NCI-H128 (cell line): Measurements from ENCODE around the gene NXPH3.
"Not testable (repeated sequence)": the region's sequence is repeated elsewhere in the genome, so short reads cannot be mapped to it uniquely, and the experiment has no call there.

ENCODE experiments used
- DNase-seq: peaks from one replicate; lab custom pipeline; 2025; ENCODE audit not compliant: unreplicated experiment; lab: John Stamatoyannopoulos, UW

Gene NXPH3

GRCh38 chr17:49575679-49576087 lies at the start of gene NXPH3:
Gene NXPH3 (plus strand): TSS chr17:49575871. CDS start chr17:49576220, 349 bp downstream.
- no peak for DNase-seq

DNA sequence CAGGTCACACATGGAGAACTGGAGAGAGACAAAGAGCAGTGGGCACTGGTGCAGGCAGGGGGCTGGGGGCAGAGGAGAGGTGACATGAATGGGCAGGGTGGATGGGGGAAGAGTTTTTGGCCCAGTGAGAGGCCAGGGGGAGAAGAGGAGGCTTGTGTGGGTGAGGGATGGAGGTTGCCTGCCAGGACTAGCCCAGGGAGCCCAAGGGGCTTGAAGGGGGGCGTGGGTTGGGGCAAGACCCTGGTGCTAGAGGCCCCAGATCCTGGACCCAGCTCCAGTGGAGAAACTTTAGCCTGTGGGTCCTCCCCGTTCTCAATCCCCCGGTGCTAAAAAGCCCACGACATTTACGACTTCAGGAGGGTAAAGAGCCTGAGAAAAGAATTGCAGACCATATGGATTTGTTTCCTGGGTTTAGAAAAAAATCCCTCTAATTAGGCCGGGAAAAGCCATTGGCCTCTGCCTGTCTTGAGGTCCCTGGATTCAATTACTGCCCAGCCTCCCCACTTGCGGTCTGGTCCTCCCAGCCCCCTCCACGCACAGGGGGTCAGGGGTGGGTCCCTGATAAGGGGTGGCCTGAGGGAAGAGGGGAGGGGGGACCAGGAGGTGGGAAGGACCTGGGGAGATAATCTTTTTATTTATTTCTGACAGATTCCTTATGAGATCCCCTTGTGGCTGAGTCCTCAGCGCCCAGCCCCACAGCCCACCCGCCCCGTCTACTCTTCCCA lies 47.6 kb upstream of the NXPH3 start:
- DNase-seq, result no peak

- DNase-seq, result no peak
These were observed 46.7 kb upstream of the NXPH3 start for GRCh38 chr17:49528966-49529365.

GRCh38 chr17:49530118-49530517 lies 45.6 kb upstream of the NXPH3 start:
- DNase-seq, result no peak

GRCh38 chr17:49543860-49544259 lies 31.8 kb upstream of the NXPH3 start:
- no peak for DNase-seq

DNA sequence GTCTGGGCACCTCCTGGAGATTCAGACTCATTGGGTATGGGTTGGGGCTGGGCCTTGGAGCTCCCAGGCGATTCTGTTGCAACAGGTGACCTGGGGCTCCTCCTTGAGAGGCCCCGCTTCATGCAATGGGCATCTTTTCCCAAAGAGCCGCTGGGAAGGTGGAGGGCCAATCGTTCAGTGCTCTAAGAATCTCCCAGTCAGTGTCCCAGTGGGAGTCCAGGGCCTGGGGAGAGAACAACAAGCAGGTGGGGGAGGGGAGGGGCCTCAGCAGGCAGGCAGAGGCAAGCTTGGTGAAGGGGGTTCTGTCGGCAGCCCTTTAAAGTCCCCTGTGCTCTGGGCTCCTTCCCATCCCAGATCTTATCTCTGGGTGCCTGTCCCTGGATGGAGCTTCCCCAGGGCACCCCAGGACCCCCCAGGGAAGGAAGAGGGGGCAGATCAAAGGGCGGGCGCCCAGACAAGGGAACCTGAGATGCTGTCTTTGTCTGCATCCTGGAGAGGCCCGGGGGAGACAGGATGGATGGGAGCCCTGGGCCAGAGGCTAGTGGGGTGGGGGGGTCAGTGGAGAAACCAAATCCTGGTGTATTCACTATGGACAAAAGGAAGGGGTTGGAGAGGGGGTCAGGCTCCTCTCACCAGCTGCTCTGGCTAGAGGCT lies 30.5 kb upstream of the NXPH3 start:
- DNase-seq, result no peak

DNA sequence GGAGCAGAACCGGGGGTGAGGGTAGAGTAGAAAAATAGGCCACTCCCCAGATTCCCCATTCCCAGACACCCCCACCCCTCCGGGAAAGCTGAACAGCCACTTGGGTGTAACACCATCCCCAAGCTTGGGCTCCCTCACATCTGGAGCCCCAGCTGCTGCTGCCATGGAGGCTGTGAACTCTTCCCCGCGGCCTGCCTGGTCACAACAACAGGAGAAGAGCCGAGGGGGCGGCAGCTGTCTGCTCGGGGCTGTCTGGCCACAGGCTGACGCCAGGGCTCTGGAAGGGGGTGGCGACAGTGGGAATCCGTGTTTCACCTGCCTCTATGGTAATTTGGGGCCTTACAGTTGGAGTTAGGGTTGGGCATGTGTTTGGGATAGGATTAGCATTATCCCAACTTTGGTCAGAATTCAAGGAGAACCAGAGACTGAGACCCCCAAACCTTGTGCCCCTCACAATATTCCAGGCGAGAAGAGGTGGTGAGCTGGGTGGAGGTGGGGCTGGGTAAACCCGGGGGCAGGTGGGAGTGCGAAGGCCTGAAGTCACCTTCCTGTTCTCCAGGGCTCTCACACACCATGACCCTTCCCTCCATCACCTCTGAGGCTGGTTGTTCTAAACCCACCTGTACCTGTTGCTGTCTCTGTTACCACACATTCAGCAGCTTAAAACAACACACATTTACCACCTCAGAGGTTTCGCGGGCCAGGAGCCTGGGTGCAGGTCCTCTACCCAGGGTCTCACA lies 29.7 kb upstream of the NXPH3 start:
- DNase-seq, result no peak

GRCh38 chr17:49546546-49547535 lies 28.8 kb upstream of the NXPH3 start:
- DNase-seq, result no peak

DNA sequence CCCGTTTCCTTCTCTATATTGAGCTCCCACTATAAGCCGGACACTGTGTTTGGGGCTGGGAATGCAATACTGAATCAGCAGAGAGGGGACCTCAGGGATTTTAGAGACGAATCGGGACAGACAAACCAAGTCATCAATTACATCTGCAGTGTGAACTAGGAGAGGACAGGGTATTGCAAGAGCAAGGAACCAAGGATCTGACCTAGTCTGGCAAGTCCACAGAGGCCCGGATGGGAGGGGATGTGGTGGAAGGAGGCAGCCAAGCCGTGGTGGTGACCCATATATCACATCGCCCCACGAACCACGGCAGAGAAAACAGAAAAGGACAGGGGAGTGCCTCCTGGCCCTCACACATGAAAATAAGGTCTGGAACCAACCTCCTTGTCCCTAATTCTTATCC lies 28.1 kb upstream of the NXPH3 start:
- no peak for DNase-seq

- no peak for DNase-seq
These were observed 27.6 kb upstream of the NXPH3 start for GRCh38 chr17:49548051-49548505.

- no peak for DNase-seq
These were observed 27.0 kb upstream of the NXPH3 start for GRCh38 chr17:49548506-49549310.

GRCh38 chr17:49549311-49549605 lies 26.4 kb upstream of the NXPH3 start:
- no peak for DNase-seq

- no peak for DNase-seq
These were observed 25.7 kb upstream of the NXPH3 start for GRCh38 chr17:49549691-49550678.

DNA sequence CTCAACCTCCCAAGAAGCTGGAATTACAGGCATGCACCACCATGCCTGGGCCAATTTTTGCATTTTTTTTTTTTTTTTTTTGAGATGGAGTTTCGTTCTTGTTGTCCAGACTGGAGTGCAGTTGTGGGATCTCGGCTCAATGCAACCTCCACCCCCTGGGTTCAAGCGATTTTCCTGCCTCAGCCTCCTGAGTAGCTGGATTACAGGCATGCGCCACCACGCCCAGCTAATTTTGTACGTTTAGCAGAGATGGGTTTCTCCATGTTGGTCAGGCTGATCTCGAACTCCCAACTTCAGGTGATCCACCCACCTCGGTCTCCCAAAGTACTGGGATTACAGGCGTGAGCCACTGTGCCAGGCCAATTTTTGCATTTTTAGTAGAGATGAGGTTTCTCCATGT lies 24.9 kb upstream of the NXPH3 start:
- not testable (repeated sequence) for DNase-seq

DNA sequence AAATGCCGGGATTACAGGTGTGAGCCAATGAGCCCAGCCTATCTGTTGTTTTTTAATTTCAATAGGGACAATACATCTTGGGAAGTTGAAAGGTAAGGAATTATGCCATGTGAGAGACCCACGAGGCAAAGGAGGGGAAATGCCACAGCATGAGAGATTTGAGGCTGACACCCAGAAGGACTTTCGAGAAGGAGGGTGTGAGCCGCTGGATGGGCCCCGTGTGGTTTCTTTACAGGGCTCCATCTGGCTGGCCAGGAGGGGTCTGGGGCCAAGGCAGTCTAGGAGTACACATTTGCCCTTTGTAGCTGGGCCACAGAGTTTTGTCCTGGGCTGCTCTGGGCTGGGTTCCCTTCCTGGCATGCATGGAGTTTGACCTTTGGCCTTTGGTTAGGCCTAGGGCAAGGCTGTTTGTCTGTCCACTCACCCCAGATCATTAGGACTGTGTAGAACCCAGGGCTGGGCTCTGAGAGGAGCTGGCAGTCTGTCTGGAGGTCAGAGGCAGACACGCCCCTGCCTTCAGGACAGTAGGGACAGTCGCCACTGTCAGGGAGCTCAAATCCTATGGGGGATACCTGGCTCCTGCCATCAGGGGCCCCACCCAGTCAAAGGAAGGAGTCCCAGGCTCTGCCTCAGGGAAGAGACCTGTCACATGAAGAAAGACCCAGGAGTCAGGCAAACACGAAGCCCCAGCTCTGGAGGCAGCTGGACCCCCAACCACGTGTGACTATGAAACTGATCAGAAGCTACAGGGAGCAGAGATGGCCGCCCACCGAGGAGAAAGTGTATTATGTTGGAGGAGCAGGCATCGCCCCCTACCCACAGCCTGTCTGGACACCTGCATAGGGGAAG lies 24.2 kb upstream of the NXPH3 start:
- DNase-seq, result no peak

DNA sequence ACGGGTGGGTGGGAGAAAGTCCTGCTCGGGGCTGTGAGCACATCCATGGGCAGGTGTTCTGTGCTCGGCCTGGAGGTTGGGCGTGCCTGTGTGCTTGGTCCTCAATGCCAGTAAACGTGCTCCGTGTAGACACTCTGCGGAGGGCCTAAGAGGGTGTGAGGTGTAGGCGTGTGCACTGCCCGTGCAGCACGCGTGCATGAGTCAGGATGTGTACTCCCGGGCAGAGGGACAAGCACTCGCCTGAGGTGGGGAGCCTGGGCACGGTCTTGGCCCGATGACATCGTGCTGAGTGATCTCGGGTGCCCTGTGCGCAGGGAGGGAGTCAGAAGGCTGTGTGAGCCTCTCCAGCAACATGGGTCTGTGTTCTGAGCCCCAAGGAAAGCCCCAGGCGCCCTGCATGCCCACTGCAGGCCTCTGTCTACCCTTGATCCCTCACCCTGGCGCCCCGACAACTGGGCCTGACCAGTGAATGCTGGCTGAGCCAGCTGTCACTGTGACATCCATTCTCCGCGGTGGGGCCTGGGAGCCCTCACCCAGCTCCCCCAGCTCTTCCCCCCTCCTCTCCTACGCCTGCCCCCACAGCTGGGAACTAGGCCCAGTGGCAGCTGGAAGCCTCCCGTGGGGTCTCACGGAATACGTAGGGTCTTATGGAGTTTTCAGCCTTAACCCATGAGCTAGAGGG lies 23.5 kb upstream of the NXPH3 start:
- no peak for DNase-seq

DNA sequence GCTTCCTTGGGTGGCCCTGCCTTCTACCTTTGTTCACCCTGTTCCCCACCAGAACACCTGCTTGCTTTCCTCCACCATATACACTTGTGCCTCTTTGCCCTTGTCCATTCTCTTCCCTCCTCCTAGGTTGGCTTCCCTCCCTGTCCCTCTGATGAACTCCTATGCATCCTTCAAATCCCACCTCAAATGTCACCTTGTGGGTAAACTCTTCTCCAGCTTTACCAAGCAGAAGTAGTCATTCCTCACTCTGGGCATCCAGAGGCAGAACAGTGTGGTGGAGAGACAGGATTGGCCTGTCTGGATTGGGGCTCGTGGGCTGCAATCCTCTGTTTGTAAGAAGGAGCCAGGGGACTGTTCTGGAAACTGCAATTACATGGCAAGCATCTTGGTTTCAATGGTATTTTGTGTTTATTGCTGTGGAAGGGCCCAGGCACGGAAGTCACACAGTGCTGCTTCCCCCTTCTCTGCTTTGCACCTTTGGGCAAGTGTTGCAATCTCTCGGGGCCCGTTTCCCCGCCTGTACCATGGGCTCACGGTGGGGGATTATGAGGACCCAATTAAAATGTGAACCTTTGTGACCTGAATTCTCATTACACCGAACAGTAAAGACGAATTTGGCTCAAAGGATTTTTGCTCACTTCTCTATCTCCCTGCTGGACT lies 21.9 kb upstream of the NXPH3 start:
- DNase-seq, result no peak
